Activated naive CD4-positive, alpha-beta T cell treated with anti-CD3 and anti-CD28 coated beads, Interleukin-2, amount 50 U/mL, for 24 hours (primary cell): ENCODE measurements around the gene CA5A.
A peak's percentile ranks its signal among the peaks of the same experiment; 100 is the strongest.

ENCODE experiments used
- H3K27ac Mint-ChIP-seq: one replicate; pipeline ENCODE4 v1.8.0; 2021; ENCODE audit warnings: mild to moderate bottlenecking, mixed read lengths
- H3K27me3 Mint-ChIP-seq: one replicate; pipeline ENCODE4 v1.8.0; 2021; ENCODE audit warnings: mixed read lengths
- H3K36me3 Mint-ChIP-seq: one replicate; pipeline ENCODE4 v1.8.0; 2021; ENCODE audit warnings: mixed read lengths
- H3K4me1 Mint-ChIP-seq: one replicate; pipeline ENCODE4 v1.8.0; 2021; ENCODE audit warnings: mixed read lengths
- H3K4me3 Mint-ChIP-seq: one replicate; pipeline ENCODE4 v1.8.0; 2021; ENCODE audit warnings: mild to moderate bottlenecking, mixed read lengths
- H3K9me3 Mint-ChIP-seq: one replicate; pipeline ENCODE4 v1.8.0; 2021; ENCODE audit warnings: mixed read lengths

Gene CA5A

DNA sequence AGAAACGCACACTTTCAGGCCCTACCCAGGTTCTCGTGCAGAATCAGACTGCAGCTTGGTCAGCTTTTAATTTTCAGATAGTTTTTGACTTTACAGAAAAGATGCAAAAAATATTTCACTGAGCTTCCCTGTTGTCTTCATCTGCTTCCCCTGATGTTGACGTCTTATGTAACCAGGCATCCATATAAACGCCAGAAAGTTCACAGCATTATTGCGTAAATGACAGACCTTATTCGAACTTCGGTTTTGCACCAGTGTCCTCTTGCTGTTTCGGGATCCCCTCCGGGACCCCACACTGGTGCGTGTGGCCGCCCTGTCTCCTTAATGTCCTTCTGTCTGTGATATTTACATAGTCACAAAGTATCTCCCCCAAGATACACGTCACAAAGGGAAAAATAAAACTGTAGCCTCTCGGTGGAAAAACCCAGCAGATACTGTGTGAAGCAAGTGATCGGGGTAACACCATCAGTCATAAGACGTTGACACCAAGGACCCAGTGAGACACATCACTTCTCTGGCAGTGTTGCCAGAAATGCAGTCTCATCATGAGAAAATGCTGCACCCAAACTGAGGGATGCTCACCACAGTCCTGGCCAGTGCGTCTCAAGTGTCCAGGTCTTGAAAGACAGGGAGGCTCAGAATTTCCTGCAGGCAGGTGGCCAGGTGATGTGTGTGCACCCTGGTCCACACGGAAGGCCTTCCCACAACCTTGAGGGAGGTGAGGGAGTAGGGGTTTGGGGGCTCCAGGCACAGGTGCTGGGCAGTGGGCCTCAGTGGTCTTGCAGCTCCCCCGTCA is 19.2 kb upstream of the CA5A start:
- peaks cover 83% of the 10 kb centered on the region for H3K4me1 Mint-ChIP-seq
- peak overlapping the region; percentile 97 for H3K27ac Mint-ChIP-seq
- H3K27me3 Mint-ChIP-seq, result no peaks in the 10 kb centered on the region
- H3K36me3 Mint-ChIP-seq, result peaks cover 21% of the 10 kb centered on the region
- no peaks in the 10 kb centered on the region for H3K9me3 Mint-ChIP-seq
- H3K4me3 Mint-ChIP-seq, result peak overlapping the region; percentile 91

DNA sequence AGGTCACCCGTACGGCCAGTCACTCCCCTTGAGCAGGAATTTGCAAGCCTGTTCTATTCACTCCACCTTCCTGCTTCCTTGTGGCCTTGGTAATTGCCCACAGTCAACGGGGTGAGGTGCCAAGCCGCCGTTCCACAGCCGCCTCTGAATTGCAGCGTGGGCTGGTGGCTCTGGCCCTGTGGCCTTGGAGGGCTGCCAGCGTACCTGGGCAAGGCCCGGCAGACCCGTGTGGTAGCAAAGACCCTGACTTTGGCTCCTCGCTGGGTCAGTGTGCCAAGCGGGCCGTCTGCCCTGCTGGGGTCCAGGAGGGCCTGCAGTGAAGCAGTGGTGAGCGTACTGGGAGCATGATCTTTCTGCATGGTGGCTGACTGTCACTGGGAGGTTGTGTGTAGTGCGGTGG is 18.5 kb upstream of the CA5A start:
- H3K4me3 Mint-ChIP-seq, result no peak overlapping the region
- H3K9me3 Mint-ChIP-seq, result no peaks in the 10 kb centered on the region
- H3K27ac Mint-ChIP-seq, result peak overlapping the region; percentile 96
- H3K4me1 Mint-ChIP-seq, result peaks cover 76% of the 10 kb centered on the region
- no peaks in the 10 kb centered on the region for H3K27me3 Mint-ChIP-seq
- peaks cover 21% of the 10 kb centered on the region for H3K36me3 Mint-ChIP-seq

DNA sequence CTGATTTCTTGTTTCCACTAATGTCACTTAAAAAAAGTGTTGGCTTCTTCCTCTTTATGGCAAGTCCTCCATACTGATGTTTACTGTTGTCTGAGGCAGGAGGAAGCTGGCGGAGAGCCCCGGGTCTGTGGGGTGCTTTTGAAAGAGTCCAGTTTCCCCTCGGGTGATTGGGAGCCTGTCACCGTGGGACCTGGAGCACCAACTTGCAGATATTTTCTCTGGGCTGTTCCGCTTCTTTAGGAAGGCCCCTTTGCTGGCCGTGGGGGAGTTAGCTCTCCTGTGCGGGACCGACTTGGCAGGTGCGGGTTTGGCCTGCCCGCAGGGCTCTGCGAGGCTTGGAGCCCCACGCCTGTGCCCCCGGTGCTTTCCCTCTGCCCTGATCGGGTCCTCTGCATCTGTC is 18.0 kb upstream of the CA5A start:
- Mint-ChIP-seq H3K4me3 (peak overlapping the region; percentile 77), H3K9me3 (no peaks in the 10 kb centered on the region), H3K27ac (peak overlapping the region; percentile 96), H3K36me3 (peaks cover 21% of the 10 kb centered on the region), H3K27me3 (no peaks in the 10 kb centered on the region), H3K4me1 (peaks cover 71% of the 10 kb centered on the region)

DNA sequence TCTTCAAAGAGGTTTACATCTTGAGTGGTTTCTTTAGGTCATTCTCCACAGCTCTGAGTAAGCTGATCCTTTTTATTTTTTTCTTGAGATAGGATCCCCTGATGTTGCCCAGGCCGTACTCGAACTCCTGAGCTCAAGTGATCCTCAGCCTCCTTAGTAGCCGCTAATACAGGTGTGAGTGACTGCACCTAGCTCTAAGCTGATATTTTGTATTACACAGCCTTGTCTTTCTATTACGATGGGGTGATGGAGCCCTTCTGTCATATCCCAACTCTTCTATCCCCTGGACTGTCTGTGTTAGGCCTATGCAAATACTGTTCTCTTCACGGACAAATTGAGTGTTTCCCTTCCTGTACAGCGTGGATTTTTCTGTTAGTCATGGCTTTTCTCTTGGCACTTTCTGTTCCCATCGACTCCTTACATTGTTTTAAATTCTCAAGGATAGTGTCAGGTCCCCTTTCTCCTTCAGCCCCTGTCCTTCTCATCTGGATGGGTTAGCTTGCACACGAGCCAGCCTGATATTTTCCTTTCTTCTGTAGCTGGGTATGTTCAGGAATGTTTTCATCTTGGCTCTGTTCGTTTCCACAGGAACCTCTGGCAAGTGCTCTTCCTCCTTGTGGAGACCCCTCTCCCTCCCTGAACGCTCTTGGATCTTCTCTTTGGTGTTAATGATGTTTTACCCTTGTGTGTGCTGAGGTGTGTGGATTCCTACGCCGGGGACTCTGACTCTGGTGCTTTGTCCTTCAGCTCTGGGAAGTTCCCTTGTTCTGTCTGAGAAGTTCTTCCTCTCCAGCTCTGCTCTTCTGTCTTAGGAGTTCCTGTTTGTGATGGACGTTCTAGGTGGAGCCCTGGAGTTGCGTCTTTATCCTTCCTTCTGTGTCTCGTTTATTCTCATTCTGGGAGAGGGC is 17.2 kb upstream of the CA5A start:
- peak overlapping the region; percentile 77 for H3K4me3 Mint-ChIP-seq
- H3K27ac Mint-ChIP-seq, result peak overlapping the region; percentile 96
- H3K36me3 Mint-ChIP-seq, result peaks cover 19% of the 10 kb centered on the region
- no peaks in the 10 kb centered on the region for H3K27me3 Mint-ChIP-seq
- peaks cover 63% of the 10 kb centered on the region for H3K4me1 Mint-ChIP-seq
- H3K9me3 Mint-ChIP-seq, result no peaks in the 10 kb centered on the region

DNA sequence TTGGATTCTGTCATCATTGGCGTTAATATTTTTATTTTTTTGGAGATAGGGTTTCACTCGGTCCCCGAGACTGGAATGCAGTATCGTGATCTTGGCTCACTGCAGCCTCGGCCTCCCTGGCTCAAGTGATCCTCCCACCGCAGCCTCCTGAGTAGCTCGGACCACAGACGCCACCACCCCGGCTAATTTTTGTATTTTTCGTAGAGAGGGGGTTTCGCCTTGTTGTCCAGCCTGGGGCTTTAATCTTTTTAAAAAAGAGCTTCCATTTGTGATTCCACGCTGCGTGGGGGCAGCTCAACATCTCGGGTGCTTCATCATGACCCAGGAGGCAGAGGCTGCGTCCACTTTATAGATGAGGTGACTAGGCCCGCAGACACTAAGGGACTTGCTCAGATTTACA is 16.4 kb upstream of the CA5A start:
- H3K36me3 Mint-ChIP-seq, result peaks cover 16% of the 10 kb centered on the region
- H3K27me3 Mint-ChIP-seq, result no peaks in the 10 kb centered on the region
- H3K4me3 Mint-ChIP-seq, result peak overlapping the region; percentile 95
- H3K4me1 Mint-ChIP-seq, result peaks cover 55% of the 10 kb centered on the region
- H3K9me3 Mint-ChIP-seq, result no peaks in the 10 kb centered on the region
- peak overlapping the region; percentile 97 for H3K27ac Mint-ChIP-seq

DNA sequence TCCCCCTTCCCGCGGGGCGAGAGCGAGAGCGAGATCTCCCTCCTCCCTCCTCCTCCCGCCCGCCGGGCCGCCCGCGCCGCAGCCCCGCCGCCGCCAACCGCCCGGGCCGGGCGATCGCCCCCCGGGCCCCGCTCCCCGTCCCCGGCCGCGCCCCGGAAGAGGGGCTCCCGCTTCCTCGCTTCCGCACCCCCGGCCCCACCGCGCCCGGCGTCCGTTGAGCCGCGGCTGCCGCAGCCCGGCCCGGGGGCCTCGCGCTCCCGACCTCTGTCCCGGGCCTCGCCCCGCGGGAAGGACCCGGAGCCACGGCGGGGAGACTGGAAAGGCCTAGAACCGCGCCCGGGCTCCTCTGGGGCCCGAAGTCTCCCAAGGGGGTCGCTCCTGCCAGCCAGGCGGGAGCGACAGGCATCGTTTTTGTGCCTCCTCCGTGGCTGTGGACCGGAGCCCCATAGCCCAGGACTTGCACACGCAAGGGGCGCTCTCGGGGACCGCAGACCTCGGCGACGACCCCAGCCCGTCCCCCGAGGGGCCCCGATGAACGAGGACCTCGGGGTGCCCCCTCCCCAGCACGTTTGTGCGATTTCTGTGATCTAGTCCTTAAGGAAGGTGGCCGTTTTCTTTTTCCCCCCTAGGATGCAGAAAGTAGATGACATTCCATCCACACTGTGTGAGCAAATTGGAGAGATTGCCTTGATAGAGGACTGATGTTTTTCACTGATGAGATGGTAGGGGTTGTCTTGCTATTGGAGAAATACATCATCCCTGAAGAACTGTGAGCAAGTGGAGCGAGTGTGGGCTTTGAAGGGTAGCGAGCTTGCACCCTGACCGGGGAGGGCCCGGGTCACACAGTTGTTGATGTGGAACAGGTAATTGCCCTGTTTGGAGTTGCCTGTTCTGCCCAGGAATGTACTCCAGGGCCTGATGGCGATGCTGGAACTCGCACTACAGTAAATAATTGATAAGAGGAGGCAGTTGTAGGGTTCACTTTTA is 15.5 kb upstream of the CA5A start:
- Mint-ChIP-seq H3K36me3 (peaks cover 13% of the 10 kb centered on the region), H3K4me3 (peak overlapping the region; percentile 99), H3K27me3 (no peaks in the 10 kb centered on the region), H3K9me3 (no peaks in the 10 kb centered on the region), H3K27ac (peak overlapping the region; percentile 97), H3K4me1 (peaks cover 46% of the 10 kb centered on the region)

DNA sequence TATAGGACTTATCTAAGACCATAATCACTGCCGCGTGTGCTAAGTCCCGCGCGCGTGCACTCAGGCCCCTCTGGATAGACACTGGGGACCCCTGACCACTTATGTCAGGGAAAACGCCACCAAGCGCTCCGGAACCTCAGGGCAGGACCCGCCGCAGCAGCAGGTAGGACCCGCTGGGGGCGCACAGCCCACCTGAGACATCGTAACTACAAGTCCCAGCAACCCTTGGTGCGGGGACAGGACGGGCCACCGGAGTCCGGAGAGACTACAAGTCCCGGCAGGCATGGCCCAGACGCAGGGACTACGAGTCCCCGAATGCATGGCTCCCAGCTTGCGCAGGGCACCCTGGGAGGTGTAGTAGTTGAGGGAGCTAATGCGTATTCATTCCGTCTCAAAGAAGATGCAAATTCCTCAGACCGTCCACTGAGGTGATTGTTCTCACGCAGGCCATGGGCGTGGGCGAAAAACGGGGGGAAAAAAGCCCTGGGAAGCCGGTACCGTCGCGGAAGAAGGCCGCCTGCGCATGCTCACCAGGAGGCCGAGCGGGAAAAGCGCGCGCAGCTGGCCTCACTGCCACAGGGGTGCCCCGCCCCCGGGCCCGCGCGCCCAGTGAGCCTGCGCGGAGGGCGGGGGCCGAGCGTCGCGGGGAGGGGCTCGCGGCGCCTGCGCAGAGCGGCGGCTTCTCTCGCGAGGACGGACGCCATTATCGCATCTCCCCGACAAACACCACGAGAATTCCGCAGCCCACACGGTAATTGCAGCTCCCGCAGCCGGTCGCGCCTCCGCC is 14.6 kb upstream of the CA5A start, which contains the start of gene BANP:
Gene BANP, plus strand, starts transcription at position 670 of the 787 bp plus-strand sequence. CDS start 23,682 bp downstream, outside the sequence.
- Mint-ChIP-seq H3K4me1 (peaks cover 37% of the 10 kb centered on the region), H3K4me3 (peak within 1 kb of the TSS; percentile 99), H3K27ac (peak within 1 kb of the TSS; percentile 100), H3K27me3 (no peaks in the 10 kb centered on the region), H3K9me3 (no peaks in the 10 kb centered on the region), H3K36me3 (peaks cover 13% of the 10 kb centered on the region)

DNA sequence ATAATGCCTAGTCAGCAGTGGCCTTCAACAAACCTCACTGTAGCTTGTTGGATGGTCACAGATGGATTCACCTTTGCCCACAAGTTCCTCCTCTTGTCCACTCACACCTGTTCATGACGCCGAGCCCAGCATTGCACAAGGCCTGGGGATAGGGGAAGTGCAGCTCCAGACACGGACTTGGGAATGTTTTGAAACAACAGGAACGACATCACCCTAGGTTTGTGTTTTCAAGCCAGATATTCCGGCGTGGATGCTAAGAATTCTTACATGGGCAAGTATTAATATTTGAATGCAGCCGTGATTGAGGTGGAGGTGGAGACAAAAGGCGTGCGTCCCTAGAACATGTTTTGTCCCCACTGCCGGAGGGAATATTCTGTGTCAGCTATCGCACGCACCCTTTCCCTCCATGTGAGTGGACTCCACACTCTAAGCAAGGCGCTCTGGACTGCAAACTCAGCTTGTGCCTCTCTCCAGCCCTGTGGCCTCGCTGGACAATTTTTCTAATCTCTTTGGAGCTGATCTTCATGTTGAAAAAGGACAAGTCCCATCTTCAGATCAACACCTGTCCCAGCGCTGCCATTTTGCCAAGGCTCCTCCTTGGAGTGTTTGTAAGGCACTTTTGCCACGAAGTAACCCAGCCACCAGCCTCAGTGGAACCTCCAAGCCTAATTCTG is 12.9 kb upstream of the CA5A start:
- no peak overlapping the region for H3K27ac Mint-ChIP-seq

DNA sequence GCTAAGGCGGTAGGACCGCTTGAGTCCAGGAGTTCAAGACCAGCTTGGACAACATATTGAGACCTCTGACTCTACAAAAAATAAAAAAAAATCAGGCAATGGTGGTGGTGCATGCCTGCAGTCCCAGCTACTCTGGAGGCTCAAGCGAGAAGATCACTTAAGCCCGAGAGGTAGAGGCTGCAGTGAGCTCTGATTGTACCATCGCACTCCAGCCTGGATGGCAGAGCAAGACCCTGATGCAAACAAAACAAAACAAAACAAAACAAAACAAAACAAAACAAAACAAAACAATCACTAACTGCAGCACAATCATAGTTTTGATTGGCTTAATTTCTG is 12.4 kb upstream of the CA5A start:
- peaks cover 6% of the 10 kb centered on the region for H3K36me3 Mint-ChIP-seq
- no peaks in the 10 kb centered on the region for H3K27me3 Mint-ChIP-seq
- H3K27ac Mint-ChIP-seq, result no peak overlapping the region
- no peak overlapping the region for H3K4me3 Mint-ChIP-seq
- H3K4me1 Mint-ChIP-seq, result peaks cover 15% of the 10 kb centered on the region
- no peaks in the 10 kb centered on the region for H3K9me3 Mint-ChIP-seq

More for the DNA sequence above, 12.9 kb upstream of the CA5A start:
- no peaks in the 10 kb centered on the region for H3K9me3 Mint-ChIP-seq
- peaks cover 20% of the 10 kb centered on the region for H3K4me1 Mint-ChIP-seq
- no peak overlapping the region for H3K4me3 Mint-ChIP-seq
- peaks cover 10% of the 10 kb centered on the region for H3K36me3 Mint-ChIP-seq
- no peaks in the 10 kb centered on the region for H3K27me3 Mint-ChIP-seq

DNA sequence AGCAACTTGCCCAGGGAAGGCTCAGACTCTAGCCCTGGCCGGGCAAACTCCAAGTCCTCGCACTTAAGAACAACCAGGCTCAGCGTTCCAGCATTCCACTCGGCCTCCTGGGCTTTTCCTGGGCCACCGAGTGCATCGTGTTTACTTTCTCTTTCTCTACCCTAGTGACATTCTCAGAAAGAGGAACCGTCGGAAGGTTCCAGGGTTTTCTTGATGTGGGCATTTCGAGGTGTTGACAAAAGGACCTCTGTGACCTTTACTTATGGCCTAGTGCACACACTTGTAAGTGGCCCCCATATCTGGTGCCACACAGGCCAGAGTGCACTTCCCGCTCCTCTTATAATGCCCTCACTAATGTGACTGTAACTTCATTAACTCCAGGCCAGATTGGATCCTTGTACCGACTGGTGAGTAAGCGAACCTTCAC is 11.8 kb upstream of the CA5A start:
- Mint-ChIP-seq H3K36me3 (peaks cover 4% of the 10 kb centered on the region), H3K9me3 (no peaks in the 10 kb centered on the region), H3K4me1 (peaks cover 9% of the 10 kb centered on the region), H3K27ac (peak overlapping the region; percentile 38), H3K27me3 (no peaks in the 10 kb centered on the region), H3K4me3 (no peak overlapping the region)

DNA sequence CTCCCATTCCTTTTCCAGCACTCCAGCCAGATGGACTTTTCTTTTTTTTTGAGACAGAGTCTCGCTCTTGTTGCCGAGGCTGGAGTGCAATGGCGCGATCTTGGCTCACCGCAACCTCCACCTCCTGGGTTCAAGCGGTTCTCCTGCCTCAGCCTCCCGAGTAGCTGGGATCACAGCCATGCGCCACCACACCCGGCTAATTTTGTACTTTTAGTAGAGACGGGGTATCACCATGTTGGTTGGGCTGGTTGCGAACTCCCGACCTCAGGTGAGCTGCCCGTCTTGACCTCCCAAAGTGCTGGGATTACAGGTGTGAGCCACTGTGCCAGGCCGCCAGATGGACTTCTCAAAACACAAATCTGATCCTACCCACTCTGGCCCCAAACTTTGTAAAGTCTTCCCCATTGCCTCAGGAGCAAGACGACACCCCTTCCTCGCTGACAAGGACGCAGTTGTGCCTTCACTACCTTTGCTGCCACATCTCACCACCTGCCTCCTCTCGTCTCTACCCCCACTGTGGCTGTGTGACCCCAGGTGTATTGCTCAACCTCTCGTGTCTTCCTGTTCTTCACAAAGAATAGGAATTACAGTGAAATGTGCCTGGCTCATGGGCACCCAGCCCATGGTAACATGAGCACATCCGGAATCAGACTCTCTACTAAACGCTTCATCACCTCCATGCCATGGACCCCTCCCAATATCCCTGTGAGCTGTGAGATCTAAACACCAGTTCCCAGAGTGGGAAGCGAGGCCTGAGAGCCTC is 11.2 kb upstream of the CA5A start:
- H3K4me1 Mint-ChIP-seq, result peaks cover 9% of the 10 kb centered on the region
- H3K27ac Mint-ChIP-seq, result peak overlapping the region; percentile 2
- peaks cover 4% of the 10 kb centered on the region for H3K36me3 Mint-ChIP-seq
- no peaks in the 10 kb centered on the region for H3K27me3 Mint-ChIP-seq
- H3K9me3 Mint-ChIP-seq, result no peaks in the 10 kb centered on the region
- no peak overlapping the region for H3K4me3 Mint-ChIP-seq

DNA sequence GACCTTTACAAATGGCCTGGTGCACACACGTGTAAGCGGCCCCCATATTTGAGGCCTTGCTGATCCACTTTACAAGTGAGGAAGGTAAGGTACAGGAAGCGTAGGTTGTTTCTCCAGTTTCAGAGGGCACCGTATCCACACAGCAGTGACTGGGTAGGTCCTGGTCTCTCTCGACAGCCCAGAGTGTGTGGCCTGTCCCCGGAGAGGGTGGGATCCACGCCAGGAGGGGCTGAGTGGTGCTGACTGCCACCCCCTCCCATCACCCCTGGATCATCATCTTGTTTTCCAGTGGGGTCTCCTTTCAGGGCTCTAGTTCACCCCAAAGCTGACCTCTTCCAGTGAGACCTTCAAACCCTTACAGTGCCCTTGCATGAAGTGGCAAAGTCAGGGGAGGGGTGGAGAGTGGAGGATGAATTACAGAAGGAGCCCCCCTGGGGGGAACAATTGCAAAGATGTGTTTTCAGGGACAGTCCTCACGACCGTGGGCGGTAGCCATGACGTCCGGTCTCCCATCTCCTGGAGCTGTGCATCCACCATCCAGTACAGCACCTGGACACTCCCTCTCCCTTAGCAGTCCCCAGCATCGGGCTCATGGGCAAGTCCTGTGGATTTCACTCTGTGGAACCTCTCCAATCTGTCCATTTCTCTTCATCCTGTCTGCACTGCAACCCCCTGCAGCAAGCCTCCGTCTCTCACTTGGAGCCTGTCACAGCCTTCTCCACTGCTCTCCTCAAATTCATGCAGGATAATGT is 10.4 kb upstream of the CA5A start:
- no peak overlapping the region for H3K4me3 Mint-ChIP-seq
- peaks cover 3% of the 10 kb centered on the region for H3K4me1 Mint-ChIP-seq
- H3K27ac Mint-ChIP-seq, result peak overlapping the region; percentile 30
- H3K36me3 Mint-ChIP-seq, result no peaks in the 10 kb centered on the region
- H3K9me3 Mint-ChIP-seq, result no peaks in the 10 kb centered on the region
- H3K27me3 Mint-ChIP-seq, result no peaks in the 10 kb centered on the region
